ENCODE results near the gene FANK1. TPM values are rescaled to one million over a fixed set of nuclear protein-coding genes. Genes with fewer than 3 reads are reported as not detected.

FANK1 gene
- polyA plus RNA-seq, 1 donor from 2014 or later = 3.1 TPM

DNA sequence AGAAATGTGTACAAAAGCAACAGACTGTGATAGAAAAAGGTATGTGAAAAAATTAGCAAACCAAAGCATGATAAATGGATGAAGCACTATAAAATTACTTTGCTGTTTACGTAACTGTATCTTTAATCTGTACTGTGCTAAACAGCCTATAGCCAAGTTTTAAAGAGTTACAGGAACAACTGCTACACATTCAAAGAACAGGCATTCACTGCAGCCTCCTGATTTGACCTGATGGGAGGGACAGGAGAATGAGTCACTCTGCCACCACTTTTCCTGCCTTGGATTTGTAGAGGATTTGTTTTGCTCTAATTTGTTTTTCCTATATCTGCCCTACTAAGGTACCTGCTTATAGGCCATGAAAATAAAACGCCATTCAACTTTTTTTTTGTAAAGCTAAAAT, 116.1 kb downstream of the FANK1 start:
- Histone ChIP-seq H3K4me2 (ENCODE audit: low read length) (no peak overlapping the region), H3K79me2 (replicated peaks; ENCODE audit: insufficient read depth, low read length) (no peaks in the 10 kb centered on the region), H3K9me3 (ENCODE audit: low read length) (no peaks in the 10 kb centered on the region), H3K9ac (ENCODE audit: low read length) (no peak overlapping the region), H3K9me2 (ENCODE audit: insufficient read depth, low read length) (no peaks in the 10 kb centered on the region), H2AFZ (ENCODE audit: low read depth, low read length) (no peak overlapping the region), H3F3A (ENCODE audit: insufficient read depth, low read length, poor library complexity, severe bottlenecking) (no peaks in the 10 kb centered on the region), H3K27ac (ENCODE audit: low read length) (no peak overlapping the region), H3K36me3 (ENCODE audit: insufficient read depth, low read length) (no peaks in the 10 kb centered on the region), H4K20me1 (ENCODE audit: insufficient read depth) (no peaks in the 10 kb centered on the region), H3K27me3 (ENCODE audit: insufficient read depth, low read depth, low read length) (no peaks in the 10 kb centered on the region), H3K4me3 (ENCODE audit: low read length) (no peak overlapping the region)
- TF ChIP-seq SMC3 (conservative IDR thresholded peaks at IDR 0.05; ENCODE audit: poor library complexity) (no peak), EP300 (conservative IDR thresholded peaks at IDR 0.05; ENCODE audit: poor library complexity, severe bottlenecking) (no peak), POLR2AphosphoS5 (IDR thresholded peaks at IDR 0.05) (no peak), TAF1 (IDR thresholded peaks at IDR 0.05; ENCODE audit: low read depth) (no peak), EZH2 (IDR thresholded peaks at IDR 0.05; ENCODE audit: borderline replicate concordance, insufficient read depth, low read length, poor library complexity, severe bottlenecking) (no peak), RAD21 (conservative IDR thresholded peaks at IDR 0.05) (no peak), MXI1 (conservative IDR thresholded peaks at IDR 0.05; ENCODE audit: poor library complexity, severe bottlenecking) (no peak)
- TF ChIP-seq, protein P1, sequence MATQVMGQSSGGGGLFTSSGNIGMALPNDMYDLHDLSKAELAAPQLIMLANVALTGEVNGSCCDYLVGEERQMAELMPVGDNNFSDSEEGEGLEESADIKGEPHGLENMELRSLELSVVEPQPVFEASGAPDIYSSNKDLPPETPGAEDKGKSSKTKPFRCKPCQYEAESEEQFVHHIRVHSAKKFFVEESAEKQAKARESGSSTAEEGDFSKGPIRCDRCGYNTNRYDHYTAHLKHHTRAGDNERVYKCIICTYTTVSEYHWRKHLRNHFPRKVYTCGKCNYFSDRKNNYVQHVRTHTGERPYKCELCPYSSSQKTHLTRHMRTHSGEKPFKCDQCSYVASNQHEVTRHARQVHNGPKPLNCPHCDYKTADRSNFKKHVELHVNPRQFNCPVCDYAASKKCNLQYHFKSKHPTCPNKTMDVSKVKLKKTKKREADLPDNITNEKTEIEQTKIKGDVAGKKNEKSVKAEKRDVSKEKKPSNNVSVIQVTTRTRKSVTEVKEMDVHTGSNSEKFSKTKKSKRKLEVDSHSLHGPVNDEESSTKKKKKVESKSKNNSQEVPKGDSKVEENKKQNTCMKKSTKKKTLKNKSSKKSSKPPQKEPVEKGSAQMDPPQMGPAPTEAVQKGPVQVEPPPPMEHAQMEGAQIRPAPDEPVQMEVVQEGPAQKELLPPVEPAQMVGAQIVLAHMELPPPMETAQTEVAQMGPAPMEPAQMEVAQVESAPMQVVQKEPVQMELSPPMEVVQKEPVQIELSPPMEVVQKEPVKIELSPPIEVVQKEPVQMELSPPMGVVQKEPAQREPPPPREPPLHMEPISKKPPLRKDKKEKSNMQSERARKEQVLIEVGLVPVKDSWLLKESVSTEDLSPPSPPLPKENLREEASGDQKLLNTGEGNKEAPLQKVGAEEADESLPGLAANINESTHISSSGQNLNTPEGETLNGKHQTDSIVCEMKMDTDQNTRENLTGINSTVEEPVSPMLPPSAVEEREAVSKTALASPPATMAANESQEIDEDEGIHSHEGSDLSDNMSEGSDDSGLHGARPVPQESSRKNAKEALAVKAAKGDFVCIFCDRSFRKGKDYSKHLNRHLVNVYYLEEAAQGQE (IDR thresholded peaks at IDR 0.05; ENCODE audit: borderline replicate concordance) = no peak
- TF ChIP-seq, protein P2, sequence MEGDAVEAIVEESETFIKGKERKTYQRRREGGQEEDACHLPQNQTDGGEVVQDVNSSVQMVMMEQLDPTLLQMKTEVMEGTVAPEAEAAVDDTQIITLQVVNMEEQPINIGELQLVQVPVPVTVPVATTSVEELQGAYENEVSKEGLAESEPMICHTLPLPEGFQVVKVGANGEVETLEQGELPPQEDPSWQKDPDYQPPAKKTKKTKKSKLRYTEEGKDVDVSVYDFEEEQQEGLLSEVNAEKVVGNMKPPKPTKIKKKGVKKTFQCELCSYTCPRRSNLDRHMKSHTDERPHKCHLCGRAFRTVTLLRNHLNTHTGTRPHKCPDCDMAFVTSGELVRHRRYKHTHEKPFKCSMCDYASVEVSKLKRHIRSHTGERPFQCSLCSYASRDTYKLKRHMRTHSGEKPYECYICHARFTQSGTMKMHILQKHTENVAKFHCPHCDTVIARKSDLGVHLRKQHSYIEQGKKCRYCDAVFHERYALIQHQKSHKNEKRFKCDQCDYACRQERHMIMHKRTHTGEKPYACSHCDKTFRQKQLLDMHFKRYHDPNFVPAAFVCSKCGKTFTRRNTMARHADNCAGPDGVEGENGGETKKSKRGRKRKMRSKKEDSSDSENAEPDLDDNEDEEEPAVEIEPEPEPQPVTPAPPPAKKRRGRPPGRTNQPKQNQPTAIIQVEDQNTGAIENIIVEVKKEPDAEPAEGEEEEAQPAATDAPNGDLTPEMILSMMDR (IDR thresholded peaks at IDR 0.05; ENCODE audit: poor library complexity, severe bottlenecking) = no peak

DNA sequence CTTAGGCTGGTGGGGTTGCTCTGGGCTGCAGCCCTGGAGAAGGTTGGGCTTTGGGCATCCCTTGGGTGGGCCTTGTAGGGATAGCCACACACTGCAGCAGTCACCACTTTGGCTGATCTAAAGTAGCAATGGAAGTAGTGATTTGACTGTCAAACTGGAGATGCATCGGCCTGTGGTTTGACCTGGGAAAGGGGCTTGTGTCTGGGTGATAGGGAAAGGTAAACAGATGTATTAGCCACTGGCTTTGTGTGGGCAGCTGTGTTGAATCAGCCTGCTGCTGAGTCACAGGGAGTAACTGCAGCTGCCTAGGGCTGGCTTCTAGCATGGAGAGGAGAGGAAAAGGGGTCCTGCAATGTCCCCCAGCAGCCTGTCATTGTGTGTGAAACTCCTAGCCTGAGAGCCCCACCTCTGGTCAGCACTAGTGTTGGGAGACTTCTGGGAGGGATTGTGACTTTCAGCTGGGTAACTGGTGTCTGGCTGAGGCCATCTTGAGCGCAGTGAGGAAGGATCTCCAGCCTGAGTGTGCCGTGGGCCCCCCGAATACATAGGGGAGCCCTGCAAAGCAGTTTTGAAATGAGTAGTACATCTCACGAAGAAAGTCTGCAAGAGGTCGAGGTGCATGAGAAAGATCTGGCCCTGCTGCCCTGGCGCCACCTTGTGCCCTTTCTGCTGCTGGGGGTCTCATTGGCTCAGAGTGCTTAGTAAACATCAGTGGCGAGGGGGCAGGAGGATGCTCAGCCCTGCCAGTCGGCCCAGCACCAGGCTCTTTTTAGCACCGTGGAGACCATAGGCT, 117.3 kb downstream of the FANK1 start:
- no peaks in the 10 kb centered on the region for H4K20me1 ChIP-seq (ENCODE audit: insufficient read depth)
- no peaks in the 10 kb centered on the region for H3K9me3 ChIP-seq (ENCODE audit: low read length)
- no peaks in the 10 kb centered on the region for H3K36me3 ChIP-seq (ENCODE audit: insufficient read depth, low read length)
- H3K79me2 ChIP-seq (replicated peaks; ENCODE audit: insufficient read depth, low read length) = no peaks in the 10 kb centered on the region
- no peak overlapping the region for H3K27ac ChIP-seq (ENCODE audit: low read length)
- H3K4me3 ChIP-seq (ENCODE audit: low read length) = no peak overlapping the region
- TF ChIP-seq SMC3 (conservative IDR thresholded peaks at IDR 0.05; ENCODE audit: poor library complexity) = no peak
- no peak for TF ChIP-seq TAF1 (IDR thresholded peaks at IDR 0.05; ENCODE audit: low read depth)
- TF ChIP-seq, protein P1 (IDR thresholded peaks at IDR 0.05; ENCODE audit: borderline replicate concordance) = no peak
- no peaks in the 10 kb centered on the region for H3F3A ChIP-seq (ENCODE audit: insufficient read depth, low read length, poor library complexity, severe bottlenecking)
- H3K9me2 ChIP-seq (ENCODE audit: insufficient read depth, low read length) = no peaks in the 10 kb centered on the region
- H3K4me2 ChIP-seq (ENCODE audit: low read length) = no peak overlapping the region
- H3K9ac ChIP-seq (ENCODE audit: low read length) = no peak overlapping the region
- H2AFZ ChIP-seq (ENCODE audit: low read depth, low read length) = no peak overlapping the region
- no peaks in the 10 kb centered on the region for H3K27me3 ChIP-seq (ENCODE audit: insufficient read depth, low read depth, low read length)

Data from neural cell (in vitro differentiated cells).